HG03139 (cell line): ENCODE data around the gene OBSCN.

Experiments
- ATAC-seq: cut with Tn5 transposase; IDR thresholded peaks from one replicate; pipeline ENCODE4 v1.9.1; 2021; ENCODE audit not compliant: unreplicated experiment

The OBSCN gene

DNA sequence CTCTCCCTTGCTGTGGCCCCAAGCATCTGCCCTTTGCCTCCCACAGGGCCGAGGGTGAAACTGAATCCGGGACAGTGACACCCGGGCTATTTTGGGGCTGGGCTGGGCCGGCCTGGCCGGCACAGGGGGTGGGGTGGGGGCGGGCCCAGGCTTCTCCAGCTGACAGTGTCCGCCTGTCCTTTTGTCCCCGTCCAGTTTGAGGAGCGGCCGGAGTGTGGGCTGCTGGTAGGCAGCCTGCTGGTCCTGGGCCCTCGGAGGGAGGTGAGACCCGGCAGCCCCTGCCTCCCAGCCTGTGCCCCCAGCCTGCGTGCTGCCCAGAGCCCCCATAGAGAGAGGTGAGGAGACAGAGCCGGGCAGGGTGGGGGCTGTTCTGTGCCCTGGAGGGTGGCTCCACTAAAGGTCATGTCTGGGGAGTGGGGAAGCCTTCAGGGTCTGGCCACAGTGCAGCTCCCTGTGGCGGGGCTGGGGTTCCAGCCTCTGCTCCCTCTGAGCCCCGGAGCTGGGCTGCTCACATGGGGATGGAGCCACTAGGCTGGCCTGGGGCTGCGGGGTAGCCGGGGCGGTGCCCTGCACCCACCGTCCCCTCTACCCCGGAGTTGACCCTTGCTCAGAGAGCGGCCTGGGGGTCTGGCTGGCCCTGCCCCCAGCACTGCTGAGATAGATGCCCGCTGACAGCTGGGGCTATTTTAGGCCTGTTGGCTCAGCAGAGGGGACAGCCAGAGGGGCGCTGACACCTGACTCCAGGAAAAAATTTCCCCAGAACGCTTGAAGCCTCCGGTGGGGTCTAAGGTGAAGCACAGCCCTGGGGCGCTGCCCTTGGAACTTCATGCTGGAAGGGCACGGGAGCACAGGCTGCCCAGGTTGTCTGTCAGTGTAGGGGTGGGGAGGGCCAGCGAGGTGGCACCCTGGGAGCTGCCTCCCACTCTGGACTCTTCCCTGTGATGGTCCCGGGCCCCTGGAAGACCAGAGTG, at the start of gene OBSCN:
Gene OBSCN (plus strand): TSS at position 194 of the 971 bp plus-strand sequence. CDS start 3,740 bp downstream, outside the sequence.
- no peak for ATAC-seq

DNA sequence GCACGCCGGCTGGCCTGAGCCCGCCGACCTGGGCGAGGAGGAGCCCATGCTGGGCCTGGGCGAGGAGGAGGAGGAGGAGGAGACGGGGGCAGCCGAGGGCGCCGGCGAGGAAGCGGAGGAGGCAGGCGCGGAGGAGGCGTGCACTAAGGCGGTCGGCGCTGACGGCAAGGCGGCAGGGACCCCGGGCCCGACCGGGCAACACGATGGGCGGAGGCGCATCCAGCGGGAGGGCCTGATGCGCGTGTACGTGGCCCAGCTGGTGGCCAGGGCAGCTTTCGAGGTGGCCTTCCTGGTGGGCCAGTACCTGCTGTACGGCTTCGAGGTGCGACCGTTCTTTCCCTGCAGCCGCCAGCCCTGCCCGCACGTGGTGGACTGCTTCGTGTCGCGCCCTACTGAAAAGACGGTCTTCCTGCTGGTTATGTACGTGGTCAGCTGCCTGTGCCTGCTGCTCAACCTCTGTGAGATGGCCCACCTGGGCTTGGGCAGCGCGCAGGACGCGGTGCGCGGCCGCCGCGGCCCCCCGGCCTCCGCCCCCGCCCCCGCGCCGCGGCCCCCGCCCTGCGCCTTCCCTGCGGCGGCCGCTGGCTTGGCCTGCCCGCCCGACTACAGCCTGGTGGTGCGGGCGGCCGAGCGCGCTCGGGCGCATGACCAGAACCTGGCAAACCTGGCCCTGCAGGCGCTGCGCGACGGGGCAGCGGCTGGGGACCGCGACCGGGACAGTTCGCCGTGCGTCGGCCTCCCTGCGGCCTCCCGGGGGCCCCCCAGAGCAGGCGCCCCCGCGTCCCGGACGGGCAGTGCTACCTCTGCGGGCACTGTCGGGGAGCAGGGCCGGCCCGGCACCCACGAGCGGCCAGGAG, 49.5 kb upstream of the OBSCN start:
- ATAC-seq: no peak

GRCh38 chr1:228159008-228159665, 48.7 kb upstream of the OBSCN start:
- ATAC-seq: no peak

GRCh38 chr1:228160201-228160761, 47.6 kb upstream of the OBSCN start:
- ATAC-seq: no peak

DNA sequence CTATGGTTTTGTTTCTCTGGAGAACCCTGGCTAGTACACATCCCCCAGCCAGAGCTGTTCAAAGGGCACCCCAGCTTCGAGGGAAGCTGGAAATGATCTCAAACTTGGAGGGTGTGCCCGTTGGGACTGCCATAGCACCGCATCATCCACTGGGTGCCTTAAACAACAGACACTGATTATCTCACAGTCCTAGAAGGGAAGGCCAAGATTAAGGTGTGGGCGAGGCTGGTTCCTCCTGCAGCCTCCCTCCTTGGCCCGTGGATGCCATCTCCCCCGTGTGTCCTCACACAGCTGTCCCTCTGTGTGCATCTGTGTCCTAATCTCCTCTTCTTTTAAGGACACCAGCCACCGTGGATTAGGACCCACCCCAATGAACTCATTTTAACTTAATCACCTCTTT, 46.5 kb upstream of the OBSCN start:
- no peak for ATAC-seq

GRCh38 chr1:228161866-228162265, 46.0 kb upstream of the OBSCN start:
- no peak for ATAC-seq

- ATAC-seq: no peak
Observed at GRCh38 chr1:228162286-228163006, 45.4 kb upstream of the OBSCN start.

DNA sequence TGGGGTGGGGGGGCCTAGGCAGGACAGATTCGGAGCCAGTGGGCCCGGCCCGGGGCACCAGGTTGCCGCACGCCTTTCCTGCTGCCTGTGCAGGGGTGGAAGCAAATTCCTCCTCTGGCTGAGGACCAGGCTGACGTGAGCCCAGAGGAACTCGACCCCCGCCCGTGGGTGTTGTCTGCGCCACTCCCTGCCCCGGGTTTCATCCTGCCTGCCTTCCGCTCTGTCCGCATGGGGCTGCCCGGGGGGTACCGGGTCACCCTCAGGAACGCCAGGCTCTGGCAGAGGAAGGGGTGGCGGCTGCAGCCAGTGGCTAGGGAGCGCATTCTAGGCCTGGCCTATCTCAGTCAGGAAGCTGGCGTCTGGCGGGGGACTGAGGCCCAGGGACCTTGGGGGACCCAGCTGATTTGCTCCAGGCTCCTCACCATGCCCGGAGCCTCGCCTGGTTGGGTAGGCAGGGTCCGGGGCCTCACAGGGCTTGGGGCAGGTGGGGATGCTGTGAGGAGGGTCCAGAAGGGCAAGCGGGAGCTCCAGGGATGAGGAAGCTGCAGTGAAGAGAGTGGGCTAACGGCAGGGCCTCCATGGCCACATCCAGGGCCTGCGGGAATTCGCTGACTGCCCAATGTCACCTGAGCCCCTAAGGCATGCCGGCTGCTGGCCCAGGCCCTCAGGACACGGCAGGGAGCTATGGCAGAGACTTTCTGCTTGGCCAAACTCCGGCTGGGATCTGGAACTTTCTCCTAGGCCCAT, 44.7 kb upstream of the OBSCN start:
- ATAC-seq: no peak

GRCh38 chr1:228163776-228164519, 43.9 kb upstream of the OBSCN start:
- ATAC-seq: no peak

GRCh38 chr1:228164561-228165371, 43.1 kb upstream of the OBSCN start:
- no peak for ATAC-seq

- ATAC-seq: peak; percentile 81
Observed at GRCh38 chr1:228165372-228166169, 42.3 kb upstream of the OBSCN start, which contains the start of gene IBA57. Gene IBA57 (plus strand): TSS chr1:228165804. CDS start chr1:228165817, 13 bp downstream.

DNA sequence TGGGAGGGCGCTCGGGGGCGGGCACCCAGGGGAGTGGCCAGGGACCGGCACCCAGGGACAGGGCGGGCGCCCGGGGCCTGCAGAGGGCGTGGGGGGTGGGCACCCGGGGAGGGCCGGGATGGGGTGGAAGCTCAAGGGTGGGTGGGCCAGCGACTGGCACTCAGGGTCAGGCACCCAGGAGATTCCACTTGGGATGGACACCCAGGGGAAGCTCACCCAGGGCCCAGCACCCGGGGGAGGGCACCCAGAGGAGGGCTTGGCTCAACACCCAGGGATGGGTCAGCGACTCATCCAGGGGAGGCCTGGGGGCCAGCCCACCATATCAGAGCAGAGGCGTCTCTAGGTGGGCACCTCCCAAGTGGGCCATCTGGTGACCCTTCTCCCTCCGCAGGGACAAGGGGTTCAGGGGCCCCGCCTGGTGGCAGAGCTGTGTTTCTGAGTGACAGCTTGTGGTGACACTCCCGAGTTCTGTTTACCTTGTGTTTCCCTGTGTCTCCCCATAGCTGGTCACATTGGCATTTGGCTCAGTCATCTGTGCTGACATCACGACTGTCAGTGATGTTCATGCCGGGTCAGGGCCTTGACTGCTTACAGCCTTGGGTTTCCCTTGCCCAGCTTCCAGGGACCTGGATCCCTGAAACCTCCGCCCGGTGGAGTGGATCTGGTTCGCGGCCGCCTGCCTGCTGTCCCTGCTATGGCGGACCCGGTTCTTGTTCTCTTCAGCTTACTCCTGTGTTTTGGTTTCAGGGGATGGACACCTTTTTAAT, 41.5 kb upstream of the OBSCN start:
- peak; percentile 10 for ATAC-seq

DNA sequence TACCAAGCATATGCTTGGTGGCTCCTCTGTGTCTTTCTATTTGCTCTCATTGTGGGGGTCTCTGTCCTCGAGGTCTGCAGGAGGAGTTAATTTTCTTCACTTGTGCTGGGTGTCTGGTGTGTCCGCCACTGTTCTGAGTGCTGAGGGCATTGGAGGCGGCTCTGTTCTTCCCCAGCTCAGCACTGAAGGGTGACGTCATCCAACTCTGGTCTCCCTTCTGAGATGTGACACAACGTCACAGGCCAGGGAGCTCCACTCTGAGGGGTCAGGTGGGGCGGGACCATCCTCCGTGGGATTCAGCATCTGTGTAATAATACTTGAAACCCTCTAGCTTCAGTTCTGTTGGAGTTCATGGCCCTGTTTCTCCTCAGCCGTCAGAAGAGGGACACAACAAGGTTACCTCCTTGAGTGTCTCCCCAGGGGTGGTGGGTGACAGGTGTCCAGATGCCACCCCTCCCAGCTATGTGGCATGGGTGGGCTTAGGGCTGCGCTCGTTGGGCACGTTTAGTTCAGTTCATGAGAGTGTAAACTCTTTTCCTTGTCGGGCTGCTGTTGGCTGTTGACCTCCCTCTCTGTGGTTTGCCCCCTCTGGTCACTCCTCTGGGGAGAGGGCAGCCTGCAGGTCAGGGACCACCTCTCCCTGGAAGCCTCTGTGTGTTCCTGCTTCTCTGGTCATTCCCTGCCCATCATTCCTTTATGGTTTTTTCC, 39.1 kb upstream of the OBSCN start:
- no peak for ATAC-seq

- no peak for ATAC-seq
Observed at GRCh38 chr1:228169345-228169744, 38.5 kb upstream of the OBSCN start.

DNA sequence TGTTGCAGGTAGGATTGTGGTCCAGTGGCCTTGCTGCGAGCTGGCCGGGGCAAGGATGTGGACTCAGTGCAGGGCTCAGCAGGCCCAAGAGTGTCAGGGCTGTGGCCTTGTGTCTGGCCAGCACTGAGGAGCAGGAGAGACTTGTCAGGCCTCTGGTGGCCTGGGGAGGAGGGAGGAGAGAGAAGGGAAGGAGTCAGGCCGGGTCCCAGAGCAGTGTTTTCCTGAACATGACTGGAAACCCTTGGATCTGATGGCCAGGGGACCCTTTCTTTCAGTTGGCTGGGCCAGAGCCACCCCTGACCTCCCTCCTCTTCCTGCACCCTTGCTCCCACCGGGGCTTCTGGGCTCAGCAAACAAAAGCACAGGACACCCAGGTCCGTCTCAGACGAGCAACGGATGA, 37.2 kb upstream of the OBSCN start:
- no peak for ATAC-seq
